ENCODE measurements around the gene KCNH1. TPM values are rescaled to one million over a fixed set of nuclear protein-coding genes. Genes with fewer than 3 reads are reported as not detected.

The KCNH1 gene
- polyA plus RNA-seq, 1 donor, result 0.25 TPM

DNA sequence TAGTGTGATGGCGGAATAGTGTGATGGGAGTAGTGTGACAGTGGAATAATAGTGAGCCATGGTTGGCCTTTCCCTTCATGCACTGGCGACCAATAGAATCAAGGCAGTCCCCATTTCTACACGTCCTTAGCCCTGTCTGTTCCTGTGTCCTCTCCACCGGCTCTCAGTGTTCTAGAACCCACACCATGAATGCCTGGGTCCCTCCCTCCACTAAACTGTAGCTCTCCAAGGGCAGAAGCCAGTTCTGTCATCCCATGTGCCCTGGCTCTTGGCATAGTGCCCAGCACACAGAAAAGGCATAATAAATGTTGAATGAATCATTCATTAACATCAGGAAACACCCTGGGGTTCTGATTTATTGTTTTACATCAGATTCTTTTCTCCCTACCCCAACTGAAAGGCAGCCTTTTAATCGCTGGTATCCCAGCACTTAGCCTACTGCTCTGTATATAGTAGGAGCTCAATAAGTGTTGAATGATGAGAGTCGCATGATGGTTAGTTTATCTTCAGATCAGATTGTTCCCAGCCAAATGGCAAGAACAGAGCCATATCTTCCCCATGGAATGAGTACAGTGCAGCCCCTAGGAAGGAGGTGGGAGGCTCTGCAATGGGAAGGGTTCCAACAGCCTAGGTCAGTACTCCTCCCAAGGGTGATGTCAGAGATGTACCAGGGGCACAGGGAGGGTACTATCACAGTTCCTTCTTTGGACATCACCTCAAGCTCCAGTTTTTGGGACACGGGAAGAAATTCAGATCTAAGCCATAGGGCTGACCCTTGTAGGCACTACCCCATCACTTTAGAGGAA is 479.6 kb downstream of the KCNH1 start:
- no peak for DNase-seq
- Histone ChIP-seq H3K4me1 (ENCODE audit: control insufficient read depth, insufficient read depth, low read length) (no peaks in the 10 kb centered on the region), H3K27ac (ENCODE audit: low read length) (no peak overlapping the region), H3K27me3 (ENCODE audit: control insufficient read depth, insufficient read depth, low read length) (no peaks in the 10 kb centered on the region), H3K4me3 (ENCODE audit: low read length) (no peak overlapping the region), H3K9me3 (ENCODE audit: control insufficient read depth, low read depth, low read length) (peaks cover 4% of the 10 kb centered on the region), H3K36me3 (ENCODE audit: control insufficient read depth, insufficient read depth, low read length) (no peaks in the 10 kb centered on the region)
- WGBS (ENCODE audit: insufficient coverage, low lambda C conversion rate), result 100% methylated on average over 1 of the region's 7 CpGs

DNA sequence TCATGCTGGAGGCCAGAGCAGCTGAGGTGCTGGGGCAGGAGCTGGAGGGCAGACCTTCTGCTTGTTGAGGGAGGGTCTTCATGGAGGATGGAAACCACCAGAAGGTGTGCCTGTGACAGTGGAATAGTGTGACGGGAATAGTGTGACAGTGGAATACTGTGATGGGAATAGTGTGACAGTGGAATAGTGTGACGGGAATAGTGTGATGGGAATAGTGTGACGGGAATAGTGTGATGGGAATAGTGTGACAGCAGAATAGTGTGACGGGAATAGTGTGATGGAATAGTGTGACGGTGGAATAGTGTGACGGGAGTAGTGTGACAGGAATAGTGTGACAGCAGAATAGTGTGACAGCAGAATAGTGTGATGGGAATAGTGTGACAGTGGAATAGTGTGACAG is 480.2 kb downstream of the KCNH1 start:
- peak in 1 of 2 donors; percentile 23 for DNase-seq
- Histone ChIP-seq H3K9me3 (ENCODE audit: control insufficient read depth, low read depth, low read length) (peaks cover 4% of the 10 kb centered on the region), H3K4me3 (ENCODE audit: low read length) (no peak overlapping the region), H3K4me1 (ENCODE audit: control insufficient read depth, insufficient read depth, low read length) (no peaks in the 10 kb centered on the region), H3K27ac (ENCODE audit: low read length) (no peak overlapping the region), H3K27me3 (ENCODE audit: control insufficient read depth, insufficient read depth, low read length) (no peaks in the 10 kb centered on the region), H3K36me3 (ENCODE audit: control insufficient read depth, insufficient read depth, low read length) (no peaks in the 10 kb centered on the region)
- WGBS (ENCODE audit: insufficient coverage, low lambda C conversion rate), result 50% methylated on average over 6 of the region's 6 CpGs

DNA sequence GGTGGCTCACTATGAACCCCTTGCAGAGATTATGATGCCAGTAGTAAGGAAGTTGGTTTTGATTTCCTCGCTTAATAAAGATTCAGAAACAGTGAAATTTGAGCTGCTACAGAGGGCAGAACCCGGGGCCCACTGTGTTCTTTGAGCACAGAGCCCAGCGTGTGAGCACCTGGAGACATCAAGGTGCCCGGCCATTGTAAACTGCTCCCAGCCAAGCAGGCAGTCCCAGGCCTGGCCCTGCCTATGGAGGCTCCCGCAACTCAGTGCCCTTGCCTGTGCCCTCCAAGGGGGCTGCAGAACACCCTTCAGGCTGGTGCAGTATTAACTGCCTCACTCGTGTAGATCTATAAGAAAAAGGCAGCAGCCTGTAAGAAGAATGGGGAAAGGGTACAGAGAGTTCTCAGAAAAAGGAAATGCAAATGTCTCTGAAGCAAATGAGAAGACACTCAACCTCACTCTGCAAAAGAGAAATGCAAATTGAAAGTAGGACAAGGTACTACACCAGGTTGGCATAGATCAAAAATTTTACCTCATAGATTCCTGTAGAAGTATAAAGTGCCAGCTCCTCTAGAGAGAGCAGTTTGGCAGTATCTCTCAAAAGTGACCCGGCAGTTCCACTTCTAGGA is 481.5 kb downstream of the KCNH1 start:
- Histone ChIP-seq H3K4me3 (ENCODE audit: low read length) (no peak overlapping the region), H3K27ac (ENCODE audit: low read length) (no peak overlapping the region), H3K36me3 (ENCODE audit: control insufficient read depth, insufficient read depth, low read length) (no peaks in the 10 kb centered on the region), H3K27me3 (ENCODE audit: control insufficient read depth, insufficient read depth, low read length) (no peaks in the 10 kb centered on the region), H3K9me3 (ENCODE audit: control insufficient read depth, low read depth, low read length) (peaks cover 4% of the 10 kb centered on the region), H3K4me1 (ENCODE audit: control insufficient read depth, insufficient read depth, low read length) (no peaks in the 10 kb centered on the region)
- no peak for DNase-seq
- 100% methylated on average over 1 of the region's 7 CpGs for WGBS (ENCODE audit: insufficient coverage, low lambda C conversion rate)

- H3K27ac ChIP-seq (ENCODE audit: low read length), result no peak overlapping the region
- 40% methylated on average over 1 of the region's 2 CpGs for WGBS (ENCODE audit: insufficient coverage, low lambda C conversion rate)
- H3K9me3 ChIP-seq (ENCODE audit: control insufficient read depth, low read depth, low read length), result peaks cover 4% of the 10 kb centered on the region
- H3K27me3 ChIP-seq (ENCODE audit: control insufficient read depth, insufficient read depth, low read length), result no peaks in the 10 kb centered on the region
- no peaks in the 10 kb centered on the region for H3K36me3 ChIP-seq (ENCODE audit: control insufficient read depth, insufficient read depth, low read length)
- no peak overlapping the region for H3K4me3 ChIP-seq (ENCODE audit: low read length)
- no peaks in the 10 kb centered on the region for H3K4me1 ChIP-seq (ENCODE audit: control insufficient read depth, insufficient read depth, low read length)
- no peak for DNase-seq
These were observed 483.5 kb downstream of the KCNH1 start for GRCh38 chr1:210650403-210650802.

GRCh38 chr1:210648588-210649269 is 485.2 kb downstream of the KCNH1 start:
- Histone ChIP-seq H3K27ac (ENCODE audit: low read length) (no peak overlapping the region), H3K36me3 (ENCODE audit: control insufficient read depth, insufficient read depth, low read length) (no peaks in the 10 kb centered on the region), H3K27me3 (ENCODE audit: control insufficient read depth, insufficient read depth, low read length) (no peaks in the 10 kb centered on the region), H3K9me3 (ENCODE audit: control insufficient read depth, low read depth, low read length) (peaks cover 1% of the 10 kb centered on the region), H3K4me3 (ENCODE audit: low read length) (no peak overlapping the region), H3K4me1 (ENCODE audit: control insufficient read depth, insufficient read depth, low read length) (no peaks in the 10 kb centered on the region)
- DNase-seq, result no peak
- WGBS (ENCODE audit: insufficient coverage, low lambda C conversion rate), result no CpG with 5 or more reads among the region's 2 CpGs

DNA sequence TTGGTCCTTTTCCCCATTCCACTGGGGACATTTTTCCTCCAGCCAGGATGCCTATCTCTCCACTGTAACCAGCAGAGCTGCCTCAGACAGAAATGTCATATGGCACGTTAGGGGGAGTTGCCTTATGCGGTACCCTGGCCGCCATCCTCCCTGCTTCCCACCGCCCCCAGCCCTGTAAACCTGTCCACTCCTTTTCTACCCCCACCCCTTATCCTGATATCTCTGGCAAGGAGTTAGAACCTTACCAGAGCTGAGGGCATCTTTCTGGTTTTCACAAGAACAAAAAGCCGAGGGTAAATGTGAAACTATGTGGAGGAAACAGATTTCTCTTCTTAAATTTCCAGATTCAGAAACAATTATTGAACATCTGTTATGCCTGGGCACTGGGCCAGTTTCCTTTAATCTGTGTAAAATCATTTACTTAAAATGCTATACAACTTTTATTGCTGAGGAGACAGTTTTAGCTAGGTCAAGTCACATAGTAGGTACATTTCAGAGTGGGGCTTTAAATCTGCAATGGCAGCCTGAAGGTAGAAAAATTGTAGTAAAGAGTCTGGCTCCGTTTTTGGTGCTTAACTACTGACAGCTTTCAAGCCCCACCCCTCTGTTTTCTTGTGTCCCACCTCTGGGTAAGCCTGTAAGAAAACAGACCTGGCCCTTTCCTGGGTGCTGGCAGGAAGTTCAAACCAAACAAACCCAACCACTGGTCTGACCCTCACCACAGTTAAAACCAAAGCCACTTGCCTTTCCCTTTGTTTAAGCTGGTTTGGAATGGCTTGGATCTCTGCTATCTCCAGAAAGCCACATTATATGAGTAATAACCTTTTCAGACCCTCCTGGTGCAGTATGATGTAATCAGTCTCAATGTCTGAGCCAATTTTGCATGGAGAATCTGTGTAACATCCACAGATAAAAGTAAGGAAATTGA is 486.3 kb downstream of the KCNH1 start:
- Histone ChIP-seq H3K36me3 (ENCODE audit: control insufficient read depth, insufficient read depth, low read length) (no peaks in the 10 kb centered on the region), H3K27ac (ENCODE audit: low read length) (no peak overlapping the region), H3K4me3 (ENCODE audit: low read length) (no peak overlapping the region), H3K9me3 (ENCODE audit: control insufficient read depth, low read depth, low read length) (no peaks in the 10 kb centered on the region), H3K27me3 (ENCODE audit: control insufficient read depth, insufficient read depth, low read length) (no peaks in the 10 kb centered on the region), H3K4me1 (ENCODE audit: control insufficient read depth, insufficient read depth, low read length) (no peaks in the 10 kb centered on the region)
- DNase-seq, result no peak
- no CpG with 5 or more reads among the region's 6 CpGs for WGBS (ENCODE audit: insufficient coverage, low lambda C conversion rate)

DNA sequence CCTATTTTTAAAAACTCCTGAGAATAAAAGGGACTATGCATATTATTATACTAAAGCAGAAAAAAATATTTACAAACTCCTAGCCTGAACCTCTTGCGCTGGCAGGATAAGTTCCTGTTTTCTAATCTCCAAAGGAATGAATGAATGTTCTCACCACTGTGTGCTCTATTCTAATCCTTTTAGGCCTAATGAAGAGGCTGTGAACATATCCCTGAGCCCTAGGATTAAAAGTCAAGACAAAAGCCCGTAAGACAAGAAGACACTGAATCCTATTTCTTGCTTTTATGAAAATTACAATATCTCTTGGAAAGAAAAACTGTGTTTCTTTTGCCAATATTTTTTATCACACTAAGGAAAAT is 487.7 kb downstream of the KCNH1 start:
- no peak overlapping the region for H3K4me3 ChIP-seq (ENCODE audit: low read length)
- H3K27ac ChIP-seq (ENCODE audit: low read length), result no peak overlapping the region
- 67% methylated on average over 1 of the region's 2 CpGs for WGBS (ENCODE audit: insufficient coverage, low lambda C conversion rate)
- no peaks in the 10 kb centered on the region for H3K9me3 ChIP-seq (ENCODE audit: control insufficient read depth, low read depth, low read length)
- H3K4me1 ChIP-seq (ENCODE audit: control insufficient read depth, insufficient read depth, low read length), result no peaks in the 10 kb centered on the region
- no peak for DNase-seq
- no peaks in the 10 kb centered on the region for H3K36me3 ChIP-seq (ENCODE audit: control insufficient read depth, insufficient read depth, low read length)
- no peaks in the 10 kb centered on the region for H3K27me3 ChIP-seq (ENCODE audit: control insufficient read depth, insufficient read depth, low read length)

DNA sequence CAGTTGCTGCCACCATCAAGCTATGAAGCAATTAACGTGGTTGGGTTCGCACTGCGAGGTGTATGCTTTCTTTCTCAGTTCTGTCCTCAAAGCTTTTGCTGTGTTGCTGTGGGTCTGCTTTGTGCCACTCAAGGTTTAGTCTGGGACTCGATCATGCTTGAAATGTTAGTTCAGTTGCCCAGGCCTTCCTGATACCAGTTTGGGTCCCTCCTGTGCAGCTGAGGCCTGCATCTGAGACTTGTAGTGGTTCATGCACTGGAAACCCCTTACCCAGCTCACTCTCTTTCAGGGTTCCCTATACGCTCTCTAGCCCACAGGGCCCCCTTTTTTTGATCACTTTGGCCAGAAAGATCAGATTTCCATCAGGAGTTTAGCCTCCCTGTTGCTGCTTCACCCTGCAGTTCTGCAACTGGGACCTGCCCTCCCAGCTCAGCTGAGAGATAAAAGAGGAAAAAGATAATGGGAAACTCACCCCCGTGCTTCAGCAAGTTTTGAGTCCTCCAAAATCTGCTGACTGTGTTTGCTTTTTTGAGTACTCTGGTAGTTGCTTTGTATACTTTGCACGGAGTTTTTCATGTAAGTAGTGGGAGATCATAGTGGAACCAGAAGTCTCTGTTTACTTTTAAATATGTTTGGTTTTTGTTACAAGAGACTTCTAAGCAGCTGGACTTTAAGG is 488.2 kb downstream of the KCNH1 start:
- H3K27ac ChIP-seq (ENCODE audit: low read length), result no peak overlapping the region
- no peaks in the 10 kb centered on the region for H3K9me3 ChIP-seq (ENCODE audit: control insufficient read depth, low read depth, low read length)
- H3K4me3 ChIP-seq (ENCODE audit: low read length), result no peak overlapping the region
- no peaks in the 10 kb centered on the region for H3K4me1 ChIP-seq (ENCODE audit: control insufficient read depth, insufficient read depth, low read length)
- 0% methylated on average over 1 of the region's 7 CpGs for WGBS (ENCODE audit: insufficient coverage, low lambda C conversion rate)
- no peaks in the 10 kb centered on the region for H3K36me3 ChIP-seq (ENCODE audit: control insufficient read depth, insufficient read depth, low read length)
- no peak for DNase-seq
- no peaks in the 10 kb centered on the region for H3K27me3 ChIP-seq (ENCODE audit: control insufficient read depth, insufficient read depth, low read length)

- Histone ChIP-seq H3K27me3 (ENCODE audit: control insufficient read depth, insufficient read depth, low read length) (no peaks in the 10 kb centered on the region), H3K4me3 (ENCODE audit: low read length) (no peak overlapping the region), H3K4me1 (ENCODE audit: control insufficient read depth, insufficient read depth, low read length) (no peaks in the 10 kb centered on the region), H3K27ac (ENCODE audit: low read length) (no peak overlapping the region), H3K9me3 (ENCODE audit: control insufficient read depth, low read depth, low read length) (no peaks in the 10 kb centered on the region), H3K36me3 (ENCODE audit: control insufficient read depth, insufficient read depth, low read length) (no peaks in the 10 kb centered on the region)
- DNase-seq, result no peak
- no CpG with 5 or more reads among the region's 5 CpGs for WGBS (ENCODE audit: insufficient coverage, low lambda C conversion rate)
These were observed 492.4 kb downstream of the KCNH1 start for GRCh38 chr1:210641582-210641981.

Measured in large intestine (tissue), 3 donors.